ENCODE measurements around the gene ZNF283.

ZNF283 gene

DNA sequence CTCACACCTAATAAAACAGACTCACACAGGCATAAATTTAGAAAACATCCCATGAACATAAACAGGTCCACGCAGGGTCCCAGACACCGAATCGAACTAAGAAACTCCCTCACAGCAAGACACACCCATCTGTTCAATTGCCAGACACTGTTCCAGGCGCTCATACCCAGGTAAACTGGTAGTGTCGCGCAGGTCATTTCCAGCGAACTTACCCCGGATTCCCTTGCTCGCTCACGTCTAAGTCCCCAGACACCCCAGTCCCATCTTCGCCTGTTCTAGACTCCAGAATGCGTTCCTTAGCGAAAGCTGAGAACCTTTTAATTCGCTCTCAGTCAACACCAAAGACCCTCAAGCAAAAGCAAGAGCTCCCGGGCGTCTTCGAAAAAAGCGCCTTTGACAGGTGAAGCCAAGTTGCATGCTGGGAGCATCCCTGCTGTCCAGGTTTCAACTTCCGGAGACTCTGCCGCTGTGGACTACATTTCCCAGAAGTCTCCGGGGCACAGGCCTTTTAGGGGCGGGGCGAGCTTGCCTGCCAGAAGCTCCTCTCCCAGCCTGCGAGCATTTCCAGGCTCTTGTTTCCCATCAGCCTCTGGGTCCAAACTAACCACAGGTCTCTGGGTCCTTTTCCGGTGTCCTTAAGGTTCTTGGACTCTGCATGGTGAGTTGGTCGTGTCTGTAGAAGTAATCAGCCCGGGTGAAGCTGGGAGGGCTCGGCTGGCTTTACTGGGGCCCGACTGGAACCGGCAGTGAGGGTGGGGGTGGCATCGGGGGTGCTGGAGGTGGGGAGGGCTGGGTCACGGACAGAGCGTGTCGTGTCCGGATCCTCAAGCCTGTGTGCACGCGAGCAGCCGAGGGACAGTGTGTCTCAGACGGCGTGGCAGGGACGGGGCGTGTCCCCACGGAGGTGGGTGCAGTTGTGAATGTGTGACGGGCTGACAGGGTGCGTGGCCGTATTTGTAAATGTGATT is at the start of gene ZNF283:
Gene ZNF283, plus strand, starts transcription at position 535 of the 968 bp plus-strand sequence. CDS start 6,184 bp downstream, outside the sequence.
- peak; percentile 81 to 87 for DNase-seq

DNA sequence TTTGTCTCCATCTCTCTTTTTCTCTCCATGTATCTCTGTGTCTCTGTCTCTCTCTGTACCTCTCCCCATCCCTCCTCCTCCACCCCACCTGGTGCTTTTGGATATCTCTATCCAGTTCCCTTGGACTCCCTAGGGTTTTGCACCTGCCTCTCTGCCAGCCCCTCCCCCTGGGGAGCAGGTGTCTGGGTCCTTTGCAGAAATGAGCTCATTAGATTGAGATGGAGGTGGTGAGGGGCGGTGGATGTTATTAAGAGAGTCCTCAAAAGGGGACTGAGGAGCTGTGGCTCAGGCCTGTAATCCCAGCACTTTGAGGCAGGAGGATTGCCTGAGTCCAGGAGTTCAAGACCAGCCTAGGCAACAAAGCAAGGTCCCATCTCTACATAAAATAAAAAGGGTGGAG is 48.5 kb upstream of the ZNF283 start:
- peak; percentile 40 to 69 for DNase-seq

DNA sequence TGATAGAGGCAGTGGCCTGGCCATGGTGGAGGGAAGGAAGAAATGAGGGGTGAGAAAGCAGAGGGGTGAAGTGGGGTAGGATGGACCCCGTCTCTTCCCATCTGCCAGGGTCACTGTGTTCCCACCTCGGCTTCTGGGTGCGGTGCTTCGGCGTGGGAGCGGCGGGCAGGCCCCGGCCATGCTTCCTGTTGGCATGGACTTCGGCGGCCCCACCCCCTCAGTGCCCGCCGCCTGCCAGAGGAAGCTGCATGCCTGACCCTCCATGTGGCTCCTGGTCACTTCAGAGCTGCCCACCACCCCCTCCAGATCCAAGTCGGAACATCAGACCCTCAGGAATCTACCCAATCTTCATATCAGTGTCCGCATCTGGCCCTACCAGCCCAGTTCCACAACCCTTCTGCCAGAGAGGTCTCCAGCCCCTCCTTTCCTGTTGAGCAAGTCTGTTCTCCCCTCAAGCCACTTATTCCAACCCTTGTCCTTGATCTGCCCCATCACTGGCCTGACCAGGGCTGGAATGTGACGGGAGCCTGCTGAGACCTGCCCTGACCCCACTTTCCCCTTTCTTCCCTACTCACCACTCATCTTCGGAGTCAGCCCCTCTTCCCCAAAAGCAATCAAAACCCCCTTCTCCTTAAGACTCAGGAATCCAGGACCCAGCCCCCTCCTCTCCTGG is 47.8 kb upstream of the ZNF283 start:
- DNase-seq, result no peak

DNA sequence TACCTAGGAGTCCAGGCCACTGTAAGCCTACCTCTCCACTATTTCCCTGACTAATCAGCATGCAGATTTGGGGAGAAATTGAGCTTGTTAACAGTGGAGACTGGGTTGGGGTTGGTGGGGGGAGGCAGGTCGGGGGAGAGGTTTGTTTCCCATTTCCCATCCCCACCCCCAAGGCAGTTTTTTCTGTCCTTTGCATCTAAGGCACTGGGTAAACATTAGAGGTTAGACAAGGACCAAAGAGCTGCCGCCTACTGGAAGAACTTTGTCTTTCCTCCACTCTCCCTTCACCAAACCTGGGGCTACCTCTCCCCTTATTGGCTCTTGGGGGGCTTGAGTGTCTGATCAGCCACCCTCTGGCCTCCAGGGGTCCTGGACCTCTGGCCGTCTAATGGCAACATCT is 47.3 kb upstream of the ZNF283 start:
- DNase-seq, result no peak

GRCh38 chr19:43780706-43781525 is 46.2 kb upstream of the ZNF283 start, which contains the start of gene KCNN4:
TSS of gene KCNN4 (minus strand) at chr19:43780973. CDS start at chr19:43780861, 112 bp downstream.
- no peak for DNase-seq

DNA sequence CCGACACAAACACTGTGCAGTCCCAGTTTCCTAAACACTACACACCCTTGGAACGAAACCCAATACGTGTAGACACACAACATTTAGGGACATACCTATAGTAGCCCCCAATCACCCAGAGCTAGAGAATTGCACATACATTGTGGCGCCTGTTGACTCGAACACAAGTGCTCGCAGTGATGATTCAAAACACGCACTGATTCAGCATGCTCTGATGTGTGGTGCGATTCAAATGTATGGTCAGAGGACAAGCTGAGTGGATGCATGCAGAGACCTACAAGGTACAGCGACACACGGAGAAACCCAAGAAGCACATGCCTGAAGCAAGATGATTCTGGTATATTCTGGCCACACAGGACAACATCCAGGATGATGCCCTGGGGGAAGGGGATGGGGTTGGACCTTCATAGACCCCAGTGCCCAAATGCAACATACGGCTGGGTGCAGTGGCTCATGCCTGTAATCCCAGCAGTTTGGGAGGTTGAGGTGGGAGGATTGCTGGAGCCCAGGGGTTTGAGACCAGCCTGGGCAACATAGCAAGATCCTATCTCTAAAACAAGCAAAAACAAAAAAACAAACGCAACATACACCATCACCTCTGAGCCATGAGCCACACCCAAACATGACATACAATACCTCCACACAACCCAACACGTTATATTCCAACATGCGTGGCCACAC is 45.4 kb upstream of the ZNF283 start:
- no peak for DNase-seq

DNA sequence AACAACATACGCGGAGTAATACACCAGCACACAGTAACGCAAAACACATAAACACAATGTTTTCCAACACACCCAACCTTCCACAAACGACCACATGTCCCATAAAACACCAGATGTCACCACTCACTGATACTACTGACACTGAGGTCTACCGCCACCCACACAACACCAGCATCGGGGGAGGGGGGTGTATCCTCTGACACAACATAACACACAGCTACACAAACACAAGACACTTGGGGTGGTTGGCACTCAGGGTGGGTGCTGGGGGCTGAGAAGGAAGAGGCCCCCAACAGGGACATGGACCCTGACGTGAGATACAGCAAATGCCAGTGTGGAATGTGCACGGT is 44.8 kb upstream of the ZNF283 start:
- no peak for DNase-seq

- no peak for DNase-seq
These were observed 44.4 kb upstream of the ZNF283 start for GRCh38 chr19:43782689-43783231.

DNA sequence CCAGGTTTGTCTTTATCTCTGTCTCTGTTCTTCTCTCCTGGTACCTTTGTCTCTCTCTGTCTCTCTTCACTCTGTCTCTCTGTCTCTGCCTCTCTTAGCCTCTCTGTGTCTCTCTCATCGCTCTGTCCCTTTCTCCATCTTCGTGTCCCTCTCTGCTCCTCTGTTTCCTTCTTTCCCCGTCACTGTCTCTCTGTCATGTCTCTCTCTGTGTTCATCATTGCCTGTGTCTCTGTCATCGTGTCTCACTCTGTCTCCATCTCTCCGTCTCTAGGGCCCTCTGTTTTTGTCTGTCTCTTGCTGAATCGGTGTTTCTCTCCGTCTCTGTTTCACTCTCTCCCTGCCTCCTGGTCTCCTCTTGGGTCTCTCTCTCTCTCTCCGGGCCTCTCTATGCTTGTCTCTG is 43.5 kb upstream of the ZNF283 start:
- DNase-seq, result no peak

DNA sequence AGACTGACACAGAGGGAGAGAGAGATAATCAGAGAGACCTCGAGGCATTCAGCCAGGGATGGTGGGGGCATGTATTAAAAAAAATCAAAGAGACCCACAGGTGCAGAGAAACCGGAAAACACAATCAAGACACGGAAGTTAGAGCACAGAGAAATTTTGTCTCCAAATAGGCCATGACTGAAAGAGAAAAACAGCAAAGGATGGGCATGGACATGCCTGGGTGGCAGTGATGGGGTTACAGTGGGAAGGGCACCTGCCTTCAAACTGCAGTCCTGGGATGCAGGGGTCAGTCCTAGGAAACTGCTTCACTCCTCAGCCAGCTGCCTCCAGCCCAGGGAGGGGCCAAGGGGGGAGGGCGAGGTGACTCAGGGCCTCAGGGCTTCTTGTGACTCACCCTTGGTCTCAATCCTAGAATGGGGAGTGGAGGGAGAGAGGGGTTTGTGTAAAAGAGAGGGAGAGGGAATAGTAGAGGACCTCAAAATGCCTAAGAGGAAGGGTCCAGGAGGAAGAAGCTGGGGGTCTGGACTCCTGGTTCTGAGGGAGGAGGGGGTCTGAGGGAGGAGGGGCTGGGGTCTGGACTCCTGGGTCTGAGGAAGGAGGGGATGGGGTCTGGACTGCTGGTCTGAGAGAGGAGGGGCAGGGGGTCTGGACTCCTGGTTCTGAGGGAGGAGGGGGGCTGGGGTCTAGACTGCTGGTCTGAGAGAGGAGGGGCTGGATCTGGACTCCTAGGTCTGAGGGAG is 42.7 kb upstream of the ZNF283 start:
- no peak for DNase-seq

- DNase-seq, result peak; percentile 17 to 39
These were observed 41.9 kb upstream of the ZNF283 start for GRCh38 chr19:43784981-43785808.

- DNase-seq, result no peak
These were observed 40.5 kb upstream of the ZNF283 start for GRCh38 chr19:43786665-43787064.

DNA sequence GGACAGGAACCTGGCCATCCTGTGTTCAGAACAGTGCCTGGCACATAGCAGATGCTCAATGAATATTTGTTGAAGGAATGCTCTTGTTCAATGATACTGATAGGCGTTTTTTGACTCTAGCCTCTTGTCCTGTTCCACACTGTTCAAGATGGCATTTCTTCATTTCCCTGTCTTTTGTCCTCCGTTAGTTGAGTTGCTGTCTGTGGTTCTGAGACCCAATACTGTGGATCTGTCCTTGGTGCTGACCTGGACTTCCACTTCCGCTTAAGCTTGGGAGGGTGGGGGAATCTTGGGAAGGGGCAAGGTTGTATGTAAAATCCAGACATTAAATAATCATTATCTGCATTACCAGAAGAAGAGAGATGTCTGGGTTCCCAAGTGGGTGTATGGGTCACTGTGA is 38.1 kb upstream of the ZNF283 start:
- no peak for DNase-seq

DNA sequence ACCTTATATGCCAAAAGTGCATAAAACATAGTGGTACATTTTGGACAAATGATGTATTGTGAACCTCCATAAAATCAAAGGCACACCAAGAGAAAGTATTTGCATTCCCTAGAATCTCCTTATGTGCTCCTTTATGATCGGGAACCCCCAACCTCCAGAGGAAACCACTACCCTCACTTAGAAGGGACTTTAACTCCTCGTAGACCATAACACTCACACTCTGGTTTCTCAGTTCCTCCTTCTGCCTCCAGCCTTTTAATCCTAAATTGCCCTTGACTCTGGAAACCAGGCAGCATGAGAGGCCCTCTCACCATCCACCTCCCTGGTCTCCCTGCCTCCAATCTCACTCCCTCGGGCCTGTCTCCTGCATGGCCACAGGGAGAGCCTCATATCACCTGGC is 36.5 kb upstream of the ZNF283 start:
- DNase-seq, result no peak

DNA sequence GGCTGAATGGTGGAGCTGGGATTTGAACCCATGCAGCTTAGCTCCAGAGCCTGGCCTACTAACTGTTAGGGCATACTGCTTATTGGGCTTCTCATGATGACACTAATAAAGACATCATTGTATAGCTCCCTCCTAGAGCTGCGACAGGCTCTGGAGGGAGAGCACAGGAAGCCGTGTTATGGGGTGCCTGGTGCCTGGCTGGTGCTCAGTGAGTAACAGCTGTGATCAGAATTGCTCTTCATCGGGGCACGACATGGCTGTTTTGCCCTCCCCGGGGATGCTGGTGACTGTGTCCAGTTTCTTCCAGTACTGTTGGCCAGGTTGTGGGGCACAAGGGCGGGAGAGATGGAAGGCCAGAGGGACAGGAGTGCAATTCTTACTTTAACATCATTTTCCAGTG is 30.0 kb upstream of the ZNF283 start:
- no peak for DNase-seq

- no peak for DNase-seq
These were observed 29.6 kb upstream of the ZNF283 start for GRCh38 chr19:43797556-43797955.

DNA sequence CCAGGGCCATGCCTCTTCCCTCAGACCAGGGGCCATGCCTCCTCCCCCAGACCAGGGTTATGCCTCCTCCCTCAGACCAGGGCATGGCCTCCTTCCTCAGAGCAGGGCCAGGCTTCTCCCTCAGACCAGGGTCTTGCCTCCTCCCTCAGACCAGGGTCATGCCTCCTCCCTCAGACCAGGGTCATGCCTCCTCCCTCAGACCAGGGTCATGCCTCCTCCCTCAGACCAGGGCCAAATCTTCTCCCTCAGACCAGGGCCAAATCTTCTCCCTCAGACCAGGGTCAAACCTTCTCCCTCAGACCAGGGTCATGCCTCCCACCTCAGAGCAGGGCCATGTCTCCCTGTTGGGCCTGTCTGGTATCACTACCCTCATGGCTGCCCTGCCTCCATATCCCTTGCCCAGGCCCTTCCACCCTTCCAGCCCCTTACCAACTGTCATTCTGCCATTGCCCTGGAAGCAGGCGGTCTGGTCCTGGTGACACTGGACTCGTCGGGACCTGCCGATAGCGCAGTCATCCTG is 29.0 kb upstream of the ZNF283 start:
- no peak for DNase-seq

DNA sequence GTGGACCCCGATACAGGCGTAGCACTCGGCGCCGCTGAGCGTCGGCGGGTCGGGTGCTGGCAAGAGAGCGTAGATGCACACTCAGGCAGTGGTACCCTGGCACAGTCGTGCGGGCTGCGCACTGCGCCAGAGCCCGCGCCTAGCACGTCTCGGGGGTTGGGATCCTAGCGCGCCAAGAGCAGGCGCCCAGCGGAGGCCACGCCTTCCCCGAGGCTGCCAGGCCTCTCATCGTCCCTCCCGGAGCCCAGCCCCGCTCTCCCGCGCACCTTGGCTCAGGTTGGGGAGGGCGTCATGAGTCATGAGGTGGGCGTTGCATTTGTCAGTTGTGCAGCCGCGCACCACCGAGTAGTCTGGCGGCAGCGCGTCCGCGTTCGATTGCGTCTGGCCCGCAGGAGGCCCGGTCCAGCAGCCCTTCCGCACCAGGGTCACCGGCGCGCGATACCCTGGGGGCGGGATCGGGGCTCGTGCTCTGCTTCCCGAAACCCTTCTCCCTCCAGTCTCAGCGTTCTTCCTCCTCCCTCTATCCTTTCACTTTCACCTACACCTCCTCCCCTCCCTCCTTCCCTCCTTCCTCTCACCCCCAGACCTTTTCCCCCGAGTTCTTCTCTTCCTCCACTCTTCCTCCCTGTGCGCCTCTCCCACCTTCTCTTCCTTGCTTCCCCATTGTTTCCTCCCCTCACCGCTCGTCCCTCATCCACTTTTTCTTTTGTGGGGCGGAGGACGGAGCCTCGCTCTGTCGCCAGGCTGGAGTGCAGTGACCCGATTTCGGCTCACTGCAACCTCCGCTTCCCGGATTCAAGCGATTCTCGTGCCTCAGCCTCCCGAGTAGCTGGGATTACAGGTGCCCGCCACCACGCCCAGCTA is 28.3 kb upstream of the ZNF283 start:
- no peak for DNase-seq

GRCh38 chr19:43799502-43800142 is 27.5 kb upstream of the ZNF283 start:
- DNase-seq, result no peak
